Transverse colon (tissue), 4 donors: ENCODE measurements around the gene GPBP1.

ENCODE experiments used
- POLR2AphosphoS5 ChIP-seq, 3 donors: sonication (generic); formaldehyde crosslinking; IDR thresholded peaks; one replicate each; pipeline ENCODE4 v1.6.1; 2016; ENCODE audit warnings: antibody characterized with exemption in 3 of 3
- TF ChIP-seq, protein P1 (sequence below), 5 experiments: fragments of 200-600 bp in 3 of 5; fragments of 450-650 bp in 2 of 5; sonication (generic) in 3 of 5; IDR thresholded peaks; 1 replicate in 2 of 5; 2 replicates in 3 of 5; pipeline ENCODE4 v1.5.1; 2016 to 2017; ENCODE audit warnings: antibody characterized with exemption in 5 of 5, inconsistent platforms in 3 of 5, mild to moderate bottlenecking in 2 of 5, moderate library complexity in 1 of 5

DNA sequence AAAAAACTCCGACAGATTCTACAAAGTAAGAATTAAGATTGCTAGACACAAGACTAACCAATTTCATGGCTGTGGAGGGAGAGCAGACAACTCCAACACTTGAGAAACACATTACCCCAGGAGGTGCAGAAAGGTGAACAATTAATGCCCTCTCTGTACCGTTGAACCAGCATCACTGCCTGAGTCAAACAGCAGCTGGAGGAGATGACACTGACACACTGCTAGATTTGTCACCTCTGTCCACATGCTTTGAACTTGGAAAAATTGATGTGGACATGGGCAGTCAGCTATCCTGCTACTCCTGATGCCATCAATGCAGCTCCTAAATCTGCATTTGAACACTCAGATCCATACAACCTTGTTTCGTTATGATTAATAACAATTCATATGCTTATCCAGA, 51.7 kb downstream of the GPBP1 start:
- TF ChIP-seq, protein P1, sequence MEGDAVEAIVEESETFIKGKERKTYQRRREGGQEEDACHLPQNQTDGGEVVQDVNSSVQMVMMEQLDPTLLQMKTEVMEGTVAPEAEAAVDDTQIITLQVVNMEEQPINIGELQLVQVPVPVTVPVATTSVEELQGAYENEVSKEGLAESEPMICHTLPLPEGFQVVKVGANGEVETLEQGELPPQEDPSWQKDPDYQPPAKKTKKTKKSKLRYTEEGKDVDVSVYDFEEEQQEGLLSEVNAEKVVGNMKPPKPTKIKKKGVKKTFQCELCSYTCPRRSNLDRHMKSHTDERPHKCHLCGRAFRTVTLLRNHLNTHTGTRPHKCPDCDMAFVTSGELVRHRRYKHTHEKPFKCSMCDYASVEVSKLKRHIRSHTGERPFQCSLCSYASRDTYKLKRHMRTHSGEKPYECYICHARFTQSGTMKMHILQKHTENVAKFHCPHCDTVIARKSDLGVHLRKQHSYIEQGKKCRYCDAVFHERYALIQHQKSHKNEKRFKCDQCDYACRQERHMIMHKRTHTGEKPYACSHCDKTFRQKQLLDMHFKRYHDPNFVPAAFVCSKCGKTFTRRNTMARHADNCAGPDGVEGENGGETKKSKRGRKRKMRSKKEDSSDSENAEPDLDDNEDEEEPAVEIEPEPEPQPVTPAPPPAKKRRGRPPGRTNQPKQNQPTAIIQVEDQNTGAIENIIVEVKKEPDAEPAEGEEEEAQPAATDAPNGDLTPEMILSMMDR (IDR thresholded peaks at IDR 0.05): no peak
- no peak for TF ChIP-seq POLR2AphosphoS5 (IDR thresholded peaks at IDR 0.05)
